Uterus (tissue), 2 donors: Measurements from ENCODE around the gene AZU1.
"Not testable (repeated sequence)": the region's sequence is repeated elsewhere in the genome, so short reads cannot be mapped to it uniquely, and the experiment has no call there.

Source experiments
- CTCF ChIP-seq, 4 experiments: fragments of 200-600 bp in 2 of 4; fragments of 450-650 bp in 2 of 4; sonication (generic) in 2 of 4; IDR thresholded peaks; one replicate each; pipeline ENCODE4 v1.5.1; 2016 to 2019; ENCODE audit warnings: antibody characterized with exemption in 4 of 4, mild to moderate bottlenecking in 2 of 4, moderate library complexity in 1 of 4
- POLR2A ChIP-seq, 2 donors: fragments of 450-650 bp; IDR thresholded peaks; one replicate each; pipeline ENCODE4 v1.6.1; 2016; ENCODE audit warnings: antibody characterized with exemption in 2 of 2, mild to moderate bottlenecking in 1 of 2, moderate library complexity in 1 of 2

- TF ChIP-seq CTCF, POLR2A (IDR thresholded peaks at IDR 0.05): not testable (repeated sequence)
Observed at GRCh38 chr19:842802-843179, 15.2 kb downstream of the AZU1 start.
